PFSK-1 (cell line): ENCODE measurements around the gene MAST4.

Experiments
- FOXP2 ChIP-seq: optimal IDR thresholded peaks from 2 replicates; pipeline ENCODE3; 2011; ENCODE audit warnings: borderline replicate concordance, control low read depth, inconsistent platforms; ENCODE audit not compliant: insufficient read depth; ENCODE audit errors: extremely low read length, extremely low read depth
- POLR2AphosphoS5 ChIP-seq: IDR thresholded peaks from 2 replicates; pipeline ENCODE4 v1.6.1; 2012; ENCODE audit warnings: low read depth, mild to moderate bottlenecking, control low read depth, low read length, moderate library complexity
- SIN3A ChIP-seq: IDR thresholded peaks from 2 replicates; pipeline ENCODE4 v1.6.1; 2012; ENCODE audit warnings: mild to moderate bottlenecking, low read length, moderate library complexity, borderline replicate concordance; ENCODE audit not compliant: insufficient read depth
- TAF1 ChIP-seq: IDR thresholded peaks from 2 replicates; pipeline ENCODE4 v1.6.1; 2012; ENCODE audit warnings: low read length, control low read depth, borderline replicate concordance; ENCODE audit not compliant: insufficient read depth
- TF ChIP-seq, protein P1 (sequence below), 2 experiments: IDR thresholded peaks; 2 replicates each; pipeline versions ENCODE4 v1.6.1 to v1.8.0; 2011 to 2012; ENCODE audit warnings: low read depth in 2 of 2, low read length in 2 of 2, control low read depth in 1 of 2, inconsistent platforms in 1 of 2, mild to moderate bottlenecking in 1 of 2, moderate library complexity in 1 of 2; ENCODE audit not compliant: insufficient read depth in 1 of 2

MAST4 gene

DNA sequence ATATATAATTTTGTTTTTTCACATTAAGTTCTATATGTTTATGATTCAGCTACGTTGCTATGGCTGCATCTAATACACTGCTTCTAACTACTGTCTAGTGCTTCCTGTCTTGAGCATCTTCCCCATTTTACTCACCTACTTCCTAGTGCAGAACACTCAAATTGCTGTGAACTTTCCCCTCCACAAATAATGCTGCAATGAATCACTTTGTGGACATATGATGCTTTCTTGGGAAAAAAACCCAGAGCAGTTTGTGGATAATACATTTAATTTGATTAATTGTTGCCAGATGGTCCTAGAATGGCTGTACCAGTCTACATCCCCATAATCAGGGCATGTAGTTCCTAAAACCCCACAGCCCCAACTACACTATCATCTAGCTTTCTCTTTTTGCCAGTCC, 581.9 kb downstream of the MAST4 start:
- TF ChIP-seq POLR2AphosphoS5 (no peak), FOXP2 (no peak)

DNA sequence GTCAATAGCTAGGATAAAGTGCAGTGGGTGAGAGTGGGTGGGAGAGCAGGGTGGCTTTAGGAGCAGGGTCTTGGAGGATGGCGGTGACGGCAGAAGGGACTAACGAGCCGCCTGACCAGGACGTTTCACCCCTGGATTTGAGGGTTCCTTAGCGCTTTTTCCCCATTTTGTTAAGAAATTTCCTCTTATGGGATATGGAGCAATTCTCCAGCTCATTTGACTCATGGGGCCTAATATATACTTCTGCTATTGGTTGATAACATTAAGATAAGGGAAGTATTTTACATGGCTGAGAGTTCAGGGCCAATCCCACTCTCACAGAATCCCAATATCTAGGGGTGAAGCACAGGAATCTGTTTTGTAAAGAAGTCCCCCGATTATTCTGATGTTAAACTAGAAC, 582.8 kb downstream of the MAST4 start:
- TF ChIP-seq, protein P1, sequence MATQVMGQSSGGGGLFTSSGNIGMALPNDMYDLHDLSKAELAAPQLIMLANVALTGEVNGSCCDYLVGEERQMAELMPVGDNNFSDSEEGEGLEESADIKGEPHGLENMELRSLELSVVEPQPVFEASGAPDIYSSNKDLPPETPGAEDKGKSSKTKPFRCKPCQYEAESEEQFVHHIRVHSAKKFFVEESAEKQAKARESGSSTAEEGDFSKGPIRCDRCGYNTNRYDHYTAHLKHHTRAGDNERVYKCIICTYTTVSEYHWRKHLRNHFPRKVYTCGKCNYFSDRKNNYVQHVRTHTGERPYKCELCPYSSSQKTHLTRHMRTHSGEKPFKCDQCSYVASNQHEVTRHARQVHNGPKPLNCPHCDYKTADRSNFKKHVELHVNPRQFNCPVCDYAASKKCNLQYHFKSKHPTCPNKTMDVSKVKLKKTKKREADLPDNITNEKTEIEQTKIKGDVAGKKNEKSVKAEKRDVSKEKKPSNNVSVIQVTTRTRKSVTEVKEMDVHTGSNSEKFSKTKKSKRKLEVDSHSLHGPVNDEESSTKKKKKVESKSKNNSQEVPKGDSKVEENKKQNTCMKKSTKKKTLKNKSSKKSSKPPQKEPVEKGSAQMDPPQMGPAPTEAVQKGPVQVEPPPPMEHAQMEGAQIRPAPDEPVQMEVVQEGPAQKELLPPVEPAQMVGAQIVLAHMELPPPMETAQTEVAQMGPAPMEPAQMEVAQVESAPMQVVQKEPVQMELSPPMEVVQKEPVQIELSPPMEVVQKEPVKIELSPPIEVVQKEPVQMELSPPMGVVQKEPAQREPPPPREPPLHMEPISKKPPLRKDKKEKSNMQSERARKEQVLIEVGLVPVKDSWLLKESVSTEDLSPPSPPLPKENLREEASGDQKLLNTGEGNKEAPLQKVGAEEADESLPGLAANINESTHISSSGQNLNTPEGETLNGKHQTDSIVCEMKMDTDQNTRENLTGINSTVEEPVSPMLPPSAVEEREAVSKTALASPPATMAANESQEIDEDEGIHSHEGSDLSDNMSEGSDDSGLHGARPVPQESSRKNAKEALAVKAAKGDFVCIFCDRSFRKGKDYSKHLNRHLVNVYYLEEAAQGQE (IDR thresholded peaks at IDR 0.05; ENCODE audit: insufficient read depth in 1 of 2, low read depth in 2 of 2, low read length in 2 of 2), result no peak
- TF ChIP-seq SIN3A (no peak), POLR2AphosphoS5 (no peak), FOXP2 (no peak), TAF1 (no peak)

DNA sequence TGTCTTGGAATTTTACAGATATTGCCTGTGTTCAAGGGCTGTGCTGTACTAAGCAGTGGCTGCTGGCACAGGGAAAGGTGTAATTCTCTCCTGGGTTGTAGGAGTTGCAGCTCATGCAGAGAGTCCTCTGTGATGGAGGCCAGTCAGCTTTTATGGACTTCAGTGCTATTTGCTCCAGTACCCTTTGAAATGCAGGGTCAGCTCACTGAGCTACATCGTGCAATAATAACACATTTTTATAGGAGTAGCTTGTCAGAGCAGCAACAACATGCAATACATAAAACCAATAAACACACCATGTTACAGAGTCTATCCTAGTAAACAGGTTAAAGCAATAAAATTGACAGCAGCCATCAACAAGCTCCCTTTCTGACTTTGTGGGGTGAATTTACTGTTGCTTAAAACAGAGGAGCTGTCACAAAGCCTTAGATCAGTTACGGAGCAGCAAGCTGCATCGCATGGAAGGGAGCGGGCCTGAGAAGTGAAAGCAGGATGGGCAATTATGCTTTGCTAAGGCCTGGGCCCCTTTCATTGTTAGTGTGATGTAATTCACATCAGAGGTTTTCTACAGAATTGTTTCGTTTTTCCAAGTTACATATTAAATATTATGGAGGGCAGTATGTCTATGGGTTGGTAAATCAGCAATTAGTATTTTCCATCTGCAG, 583.6 kb downstream of the MAST4 start:
- no peak for TF ChIP-seq POLR2AphosphoS5
- no peak for TF ChIP-seq TAF1
- TF ChIP-seq, protein P1 (IDR thresholded peaks at IDR 0.05; ENCODE audit: insufficient read depth in 1 of 2, low read depth in 2 of 2, low read length in 2 of 2), result no peak
- TF ChIP-seq FOXP2, result no peak
- no peak for TF ChIP-seq SIN3A

DNA sequence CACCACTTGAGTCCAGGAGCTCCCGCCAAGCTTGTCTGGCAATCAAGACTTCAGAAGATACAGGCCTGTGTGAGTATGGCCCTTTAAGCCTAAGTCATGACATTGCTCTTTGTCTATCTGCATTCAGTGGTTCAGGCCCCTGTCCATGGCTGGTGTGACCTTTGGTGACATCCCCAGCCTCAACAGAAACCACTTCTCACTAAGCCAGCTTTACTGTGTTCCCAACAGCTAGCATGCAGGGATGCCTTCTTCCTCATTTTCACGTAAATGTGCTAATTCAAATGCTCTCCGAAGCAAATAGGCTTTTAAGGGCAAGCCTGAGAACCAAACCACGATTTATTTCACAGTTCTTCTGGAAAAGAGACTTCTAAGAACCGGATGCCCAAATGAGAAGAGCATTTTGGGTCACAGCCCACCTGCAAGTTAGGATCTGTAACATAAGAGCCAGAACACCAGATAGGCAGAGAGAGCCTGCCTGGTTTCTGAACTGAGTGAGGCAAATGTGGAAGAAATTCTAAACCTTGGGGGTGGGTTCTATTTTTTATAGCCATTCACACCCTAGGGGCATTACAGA, 585.5 kb downstream of the MAST4 start:
- TF ChIP-seq SIN3A, result no peak
- no peak for TF ChIP-seq TAF1
- TF ChIP-seq, protein P1 (IDR thresholded peaks at IDR 0.05; ENCODE audit: insufficient read depth in 1 of 2, low read depth in 2 of 2, low read length in 2 of 2), result no peak
- TF ChIP-seq FOXP2, result no peak
- TF ChIP-seq POLR2AphosphoS5, result no peak

DNA sequence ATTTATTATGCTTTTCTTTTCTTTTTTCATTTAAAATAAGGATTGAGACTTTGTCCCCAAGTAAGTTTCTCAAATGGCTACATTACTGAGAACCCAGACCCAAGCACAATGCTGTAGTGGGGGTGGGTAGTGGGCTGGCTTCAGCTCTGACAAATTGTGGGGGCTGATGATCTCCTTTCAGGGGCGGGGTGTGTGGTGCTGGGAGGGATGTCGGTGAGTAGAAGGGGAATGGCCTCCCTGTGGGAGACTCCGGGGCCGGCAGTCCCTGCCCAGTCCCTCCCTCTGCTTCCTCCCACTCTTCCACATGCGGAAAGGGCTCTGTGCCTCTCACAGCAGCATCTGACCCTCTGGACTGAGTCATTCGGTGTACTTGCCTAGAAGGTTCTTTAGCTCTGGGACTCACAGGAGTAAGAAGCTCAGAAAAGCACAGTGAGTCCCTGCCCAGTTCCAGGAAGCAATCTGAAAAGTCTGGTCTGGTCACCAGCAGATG, 586.2 kb downstream of the MAST4 start:
- TF ChIP-seq TAF1 (no peak), FOXP2 (no peak)

DNA sequence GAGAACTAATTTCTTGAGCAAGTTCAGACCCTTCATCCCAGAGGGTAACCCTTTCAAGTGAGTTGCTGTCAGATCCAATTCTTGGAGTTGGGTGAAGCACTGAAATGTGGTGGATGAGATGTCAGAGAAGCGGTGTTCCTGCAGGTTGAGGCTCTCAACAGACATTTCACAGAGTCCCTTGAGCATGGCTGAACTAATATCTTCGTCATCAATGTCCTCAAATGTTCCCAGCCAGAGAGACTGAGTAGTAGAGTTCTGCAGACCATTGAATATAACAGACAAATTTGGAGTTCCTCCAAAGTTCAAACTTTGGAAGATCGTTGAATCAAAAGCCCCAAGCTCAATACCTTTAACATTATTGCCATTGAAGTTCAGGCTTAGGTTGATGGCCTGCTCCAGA, 587.7 kb downstream of the MAST4 start:
- no peak for TF ChIP-seq POLR2AphosphoS5
- TF ChIP-seq SIN3A, result no peak
- TF ChIP-seq, protein P1 (IDR thresholded peaks at IDR 0.05; ENCODE audit: insufficient read depth in 1 of 2, low read depth in 2 of 2, low read length in 2 of 2), result no peak
- TF ChIP-seq FOXP2, result no peak
- no peak for TF ChIP-seq TAF1
